HepG2 (cell line): ENCODE measurements around the gene MCMBP. TPM values are rescaled to one million over a fixed set of nuclear protein-coding genes. Genes with fewer than 3 reads are reported as not detected.

Source experiments
- ZNF646 ChIP-seq: sonication (generic); formaldehyde crosslinking; IDR thresholded peaks from 2 replicates; pipeline ENCODE4 v1.9.0; 2021; ENCODE audit warnings: mild to moderate bottlenecking, missing genetic modification reagents
- polyA plus RNA-seq, 8 experiments: library from polyadenylated mRNA; depleted of rRNA in 3 of 8; stranded (reverse) in 7 of 8; unstranded in 1 of 8; fragments of >200 nt; fragmentation: Illumina TruSeq in 4 of 8; extraction: Trizol in 4 of 8; gene quantifications; 2 replicates each; pipeline versions ENCODE4 v1.2.1 to v1.2.3, GENCODE V29; 2011 to 2016; ENCODE audit warnings: low read depth in 4 of 8, missing spikeins in 1 of 8, mixed read lengths in 1 of 8; ENCODE audit not compliant: insufficient read depth in 1 of 8
- total RNA-seq, 5 experiments: library from RNA; depleted of rRNA; stranded (reverse); fragments of >200 nt; fragmentation: Illumina TruSeq; extraction: Trizol; gene quantifications; 2 replicates each; pipeline ENCODE4 v1.2.3, GENCODE V29; 2016; ENCODE audit warnings: low read depth in 1 of 5
- TF ChIP-seq, protein P1 (sequence below), 2 experiments: sonication (generic) in 1 of 2; formaldehyde crosslinking in 1 of 2; IDR thresholded peaks; 2 replicates each; pipeline versions ENCODE4 v1.6.1 to v1.9.0; 2014 to 2022; ENCODE audit warnings: antibody characterized with exemption in 1 of 2, borderline replicate concordance in 1 of 2, inconsistent platforms in 1 of 2, low read depth in 1 of 2, missing genetic modification reagents in 1 of 2
- TF ChIP-seq, protein P2 (sequence below): sonication (generic); formaldehyde crosslinking; IDR thresholded peaks from 2 replicates; pipeline ENCODE4 v1.5.1; 2020; ENCODE audit warnings: mild to moderate bottlenecking, missing genetic modification reagents, moderate library complexity

MCMBP gene
- total and polyA plus RNA-seq, 2 of the 13 experiments (the other 11 are each of a cell fraction or from before 2014, with no cell fraction given): 35.7 to 62.4 TPM

- TF ChIP-seq, protein P1, sequence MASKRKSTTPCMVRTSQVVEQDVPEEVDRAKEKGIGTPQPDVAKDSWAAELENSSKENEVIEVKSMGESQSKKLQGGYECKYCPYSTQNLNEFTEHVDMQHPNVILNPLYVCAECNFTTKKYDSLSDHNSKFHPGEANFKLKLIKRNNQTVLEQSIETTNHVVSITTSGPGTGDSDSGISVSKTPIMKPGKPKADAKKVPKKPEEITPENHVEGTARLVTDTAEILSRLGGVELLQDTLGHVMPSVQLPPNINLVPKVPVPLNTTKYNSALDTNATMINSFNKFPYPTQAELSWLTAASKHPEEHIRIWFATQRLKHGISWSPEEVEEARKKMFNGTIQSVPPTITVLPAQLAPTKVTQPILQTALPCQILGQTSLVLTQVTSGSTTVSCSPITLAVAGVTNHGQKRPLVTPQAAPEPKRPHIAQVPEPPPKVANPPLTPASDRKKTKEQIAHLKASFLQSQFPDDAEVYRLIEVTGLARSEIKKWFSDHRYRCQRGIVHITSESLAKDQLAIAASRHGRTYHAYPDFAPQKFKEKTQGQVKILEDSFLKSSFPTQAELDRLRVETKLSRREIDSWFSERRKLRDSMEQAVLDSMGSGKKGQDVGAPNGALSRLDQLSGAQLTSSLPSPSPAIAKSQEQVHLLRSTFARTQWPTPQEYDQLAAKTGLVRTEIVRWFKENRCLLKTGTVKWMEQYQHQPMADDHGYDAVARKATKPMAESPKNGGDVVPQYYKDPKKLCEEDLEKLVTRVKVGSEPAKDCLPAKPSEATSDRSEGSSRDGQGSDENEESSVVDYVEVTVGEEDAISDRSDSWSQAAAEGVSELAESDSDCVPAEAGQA (IDR thresholded peaks at IDR 0.05; ENCODE audit: low read depth): no peak
- TF ChIP-seq, protein P1 (CRISPR knock-in tag; IDR thresholded peaks at IDR 0.05; ENCODE audit: borderline replicate concordance): no peak
- TF ChIP-seq ZNF646: no peak
- TF ChIP-seq, protein P2, sequence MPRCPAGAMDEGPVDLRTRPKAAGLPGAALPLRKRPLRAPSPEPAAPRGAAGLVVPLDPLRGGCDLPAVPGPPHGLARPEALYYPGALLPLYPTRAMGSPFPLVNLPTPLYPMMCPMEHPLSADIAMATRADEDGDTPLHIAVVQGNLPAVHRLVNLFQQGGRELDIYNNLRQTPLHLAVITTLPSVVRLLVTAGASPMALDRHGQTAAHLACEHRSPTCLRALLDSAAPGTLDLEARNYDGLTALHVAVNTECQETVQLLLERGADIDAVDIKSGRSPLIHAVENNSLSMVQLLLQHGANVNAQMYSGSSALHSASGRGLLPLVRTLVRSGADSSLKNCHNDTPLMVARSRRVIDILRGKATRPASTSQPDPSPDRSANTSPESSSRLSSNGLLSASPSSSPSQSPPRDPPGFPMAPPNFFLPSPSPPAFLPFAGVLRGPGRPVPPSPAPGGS (CRISPR knock-in tag): no peak
Observed at GRCh38 chr10:119821182-119821581, 51.5 kb downstream of the MCMBP start (continued).
